ENCODE results near the gene LTBR.

Gene LTBR

DNA sequence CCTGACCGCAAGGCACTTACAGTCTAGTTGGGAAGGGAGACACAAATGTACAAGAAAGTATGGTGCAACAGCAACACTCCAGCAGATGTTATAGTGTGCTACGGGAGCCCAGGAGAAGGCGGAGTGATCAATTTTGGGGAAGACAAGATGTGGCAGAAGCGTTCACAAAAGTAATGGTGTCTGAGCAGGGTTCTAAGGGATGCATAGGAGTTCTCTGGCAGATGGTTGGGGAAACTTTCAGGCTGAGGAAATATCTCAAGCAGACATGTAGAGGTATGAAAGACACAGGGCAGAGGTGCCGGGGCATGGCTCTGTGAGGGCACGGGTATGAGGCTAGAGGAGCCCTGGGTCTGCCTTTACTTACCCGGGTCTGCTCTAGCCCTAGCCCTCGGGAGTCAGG lies 37.0 kb upstream of the LTBR start:
- DNase-seq, result no peak

DNA sequence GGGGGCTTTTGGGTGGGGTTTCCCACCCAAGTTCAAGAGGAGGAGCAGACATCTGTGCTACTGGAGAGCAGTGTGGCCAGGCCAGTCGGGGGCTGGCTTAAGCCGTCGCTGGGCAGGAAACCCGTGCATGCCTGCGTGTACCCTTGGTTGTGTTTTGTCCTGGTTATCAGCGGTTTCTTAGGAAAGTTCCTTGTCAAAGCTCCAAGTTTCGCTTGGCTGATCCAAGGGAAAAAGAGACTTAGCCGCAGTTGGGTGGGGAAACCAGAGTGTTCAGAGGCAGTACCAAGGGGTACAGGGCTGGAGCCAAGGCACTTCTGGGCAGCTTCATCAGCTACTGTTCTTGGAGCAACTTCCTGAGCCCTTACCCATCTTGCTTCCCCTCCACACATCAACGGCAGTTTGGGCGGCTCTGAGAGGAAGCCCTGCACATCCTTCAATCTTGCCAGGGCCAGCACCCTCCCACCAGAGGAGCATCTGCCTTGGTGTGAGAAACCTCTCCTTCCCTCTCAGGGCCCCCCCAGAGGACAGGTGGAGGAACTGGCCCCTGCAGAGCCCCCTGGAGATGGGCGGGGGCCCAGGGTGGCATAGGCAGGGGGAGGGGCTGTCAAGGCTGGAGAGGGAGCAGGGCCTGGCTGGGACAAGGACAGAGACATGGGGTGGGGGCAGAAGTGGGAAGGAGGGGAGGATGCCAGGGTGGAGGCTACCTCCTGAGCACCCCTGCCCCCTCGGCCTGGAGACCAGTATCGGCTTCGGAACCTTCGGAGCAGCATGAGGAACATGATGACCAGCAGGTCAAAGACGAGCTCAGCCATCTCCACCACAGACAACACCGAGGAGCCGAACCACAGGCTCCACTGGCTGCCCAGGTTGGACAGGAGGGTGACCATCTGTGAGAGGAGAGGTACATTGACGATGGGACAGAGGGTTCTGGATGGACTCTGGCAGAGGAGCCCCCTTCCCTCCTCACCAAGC lies 36.3 kb upstream of the LTBR start:
- DNase-seq, result no peak

DNA sequence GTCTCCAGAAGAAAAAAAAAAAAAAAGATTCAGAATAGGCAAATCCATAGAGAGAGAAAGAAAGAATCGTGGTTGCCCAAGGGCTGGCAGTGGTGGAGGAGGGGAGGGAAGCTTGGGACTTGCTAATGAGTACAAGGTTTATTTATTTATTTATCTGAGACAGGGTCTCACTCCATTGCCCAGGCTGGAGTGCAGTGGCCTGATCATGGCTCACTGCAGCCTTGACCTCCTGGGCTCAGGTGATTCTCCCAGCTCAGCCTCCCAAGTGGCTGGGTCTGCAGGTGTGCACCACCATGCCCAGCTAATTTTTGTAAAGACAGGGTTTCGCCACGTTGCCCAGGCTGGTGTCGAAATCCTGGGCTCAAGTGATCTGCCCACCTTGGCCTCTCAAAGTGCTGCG lies 32.3 kb upstream of the LTBR start:
- no peak for DNase-seq

DNA sequence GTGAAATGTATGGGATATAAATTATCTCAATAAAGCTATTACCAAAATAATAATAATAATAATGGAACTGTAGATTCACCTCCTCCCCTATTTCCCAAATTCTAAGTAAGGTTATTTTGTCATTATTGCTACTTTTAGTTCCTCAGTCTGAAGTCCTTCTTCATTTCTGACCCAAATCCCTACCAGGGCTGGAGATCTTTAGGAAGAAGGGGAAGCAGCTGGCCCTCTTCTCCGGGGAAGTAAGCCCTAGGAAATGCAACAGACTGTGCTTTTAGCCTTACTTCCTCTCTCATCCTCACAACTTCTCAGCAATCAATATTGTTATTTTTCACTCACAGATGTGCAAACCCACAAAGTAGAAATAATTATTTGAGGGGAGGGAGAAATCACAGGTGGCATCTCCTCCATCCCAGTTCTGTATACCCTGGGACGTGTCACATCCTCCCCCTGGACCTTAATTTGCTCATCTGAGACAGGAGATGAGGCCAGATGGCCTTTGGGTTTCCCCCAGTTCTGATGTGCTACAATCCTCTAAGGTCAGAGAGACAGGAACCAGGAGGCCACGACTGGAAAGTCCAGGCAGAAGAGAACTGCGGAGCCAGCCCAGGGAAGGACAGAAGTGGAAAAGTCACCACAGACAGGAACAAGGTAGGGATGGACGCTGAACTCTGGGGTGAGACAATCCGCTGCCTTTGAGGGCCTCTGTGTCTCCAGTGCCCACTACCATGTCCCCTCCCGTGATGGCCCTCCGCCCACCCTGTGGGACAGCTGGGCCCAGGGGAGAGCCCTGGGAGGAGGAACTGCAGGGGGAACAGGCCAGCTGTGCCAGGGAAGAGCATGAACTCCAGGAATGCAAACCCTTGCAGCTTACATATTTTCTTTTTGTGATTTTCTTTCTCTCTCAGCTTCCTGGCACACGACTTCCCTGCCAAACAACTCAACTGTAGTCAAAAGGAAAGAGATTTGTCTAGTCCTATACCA lies 31.5 kb upstream of the LTBR start:
- DNase-seq, result no peak

DNA sequence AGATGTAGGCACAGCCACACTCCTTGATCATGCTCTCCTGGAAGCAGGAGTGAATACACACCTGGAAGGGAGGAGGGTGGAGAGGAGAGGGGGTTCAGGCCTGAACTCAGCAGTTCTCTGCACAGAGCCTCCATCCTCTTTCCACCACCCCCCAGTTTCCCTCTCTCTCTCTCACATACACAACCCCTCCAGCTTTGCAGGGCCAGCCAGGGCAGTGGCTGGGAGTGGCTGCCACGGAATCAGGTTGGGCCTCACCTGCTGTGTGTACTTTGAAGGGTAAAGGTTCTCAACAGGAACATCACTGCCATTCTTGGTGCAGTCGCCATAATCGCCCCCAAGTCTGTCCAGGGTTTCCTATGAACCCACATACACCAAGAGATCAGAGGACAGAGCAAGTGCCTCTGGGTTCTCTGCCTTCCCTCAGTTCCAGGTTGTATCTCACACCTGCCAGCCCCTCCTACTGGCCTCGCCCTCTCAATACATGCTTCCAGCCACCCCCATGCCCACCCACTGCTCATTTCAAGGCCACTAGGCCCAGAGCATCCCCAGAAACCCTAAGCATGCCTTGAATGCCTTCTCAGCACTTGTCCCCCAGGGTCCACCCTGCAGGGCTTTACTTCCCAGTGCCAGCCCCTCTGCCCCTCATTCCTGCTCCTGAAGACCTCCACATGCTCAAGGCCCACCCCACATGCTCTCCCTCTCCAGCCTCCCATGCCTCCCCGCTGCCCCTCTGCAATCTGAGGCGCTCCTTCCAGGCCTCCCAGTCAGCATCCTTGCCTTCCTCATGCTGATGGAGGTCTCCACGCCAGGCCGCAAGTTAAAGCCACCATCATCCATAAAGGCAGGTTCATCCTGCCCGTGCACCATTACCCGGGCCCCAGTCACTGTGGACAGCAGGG lies 29.2 kb upstream of the LTBR start:
- DNase-seq, result no peak

DNA sequence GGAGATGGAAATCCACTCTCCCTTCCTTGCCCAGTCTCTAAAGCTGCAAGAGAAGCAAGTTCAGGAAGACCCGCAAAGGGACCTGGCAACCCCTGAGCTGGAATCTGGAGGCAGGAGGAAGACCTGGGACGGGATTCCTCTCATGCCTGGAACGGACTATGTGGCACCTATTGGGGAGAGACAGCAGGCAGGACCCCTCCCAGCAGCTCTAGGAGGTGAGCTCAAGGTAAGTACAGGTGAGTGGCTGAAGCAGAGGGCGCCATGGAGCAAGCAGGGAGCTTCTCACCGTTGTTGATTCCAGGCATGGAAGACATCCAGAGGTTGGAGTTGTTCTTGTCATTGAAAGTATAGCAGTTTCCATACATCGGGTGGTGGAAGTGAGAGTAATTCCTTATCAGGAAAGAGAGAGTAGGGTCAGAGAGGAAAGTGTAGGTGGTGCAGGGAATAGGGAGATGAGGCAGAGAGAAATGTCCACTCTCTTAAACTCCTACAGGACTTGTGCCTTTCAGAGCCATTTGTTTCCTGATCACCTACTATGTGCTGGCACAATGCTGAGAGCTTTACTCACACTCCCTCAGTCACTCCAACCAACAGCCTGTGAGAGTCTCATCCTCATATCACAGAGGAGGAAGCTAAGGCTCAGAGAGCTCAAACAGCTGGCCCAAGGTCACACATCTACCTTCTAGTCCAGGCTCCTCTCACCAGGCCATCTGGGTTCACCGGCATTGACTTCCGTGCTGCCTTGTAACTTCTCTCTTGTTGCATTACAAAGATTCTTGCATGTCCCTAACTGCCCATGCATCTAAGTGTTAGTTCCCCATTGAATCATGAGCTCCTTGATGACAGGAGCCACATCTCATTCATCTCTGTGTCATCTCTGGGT lies 28.2 kb upstream of the LTBR start:
- no peak for DNase-seq

DNA sequence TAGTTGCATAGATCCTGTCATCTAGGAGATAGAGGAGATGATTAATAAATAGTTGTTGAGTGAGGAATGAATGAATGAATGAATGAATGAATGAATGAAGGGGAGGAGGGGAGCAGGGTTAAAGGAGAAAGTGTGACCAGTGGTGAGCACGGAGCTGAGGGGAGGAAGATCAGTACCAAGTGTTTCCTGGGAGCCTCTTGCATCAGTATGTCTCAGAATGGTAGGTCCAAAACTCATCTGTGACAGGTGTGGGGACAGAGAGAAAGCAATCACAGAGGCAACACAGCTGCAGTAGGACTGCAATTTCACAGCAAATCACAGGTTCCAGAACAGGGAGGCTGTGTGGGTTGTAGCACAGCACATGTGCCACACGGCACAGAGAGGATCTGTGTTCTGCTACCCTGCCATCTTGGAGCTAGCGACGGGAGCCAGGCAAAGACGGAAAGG lies 27.6 kb upstream of the LTBR start:
- no peak for DNase-seq

DNA sequence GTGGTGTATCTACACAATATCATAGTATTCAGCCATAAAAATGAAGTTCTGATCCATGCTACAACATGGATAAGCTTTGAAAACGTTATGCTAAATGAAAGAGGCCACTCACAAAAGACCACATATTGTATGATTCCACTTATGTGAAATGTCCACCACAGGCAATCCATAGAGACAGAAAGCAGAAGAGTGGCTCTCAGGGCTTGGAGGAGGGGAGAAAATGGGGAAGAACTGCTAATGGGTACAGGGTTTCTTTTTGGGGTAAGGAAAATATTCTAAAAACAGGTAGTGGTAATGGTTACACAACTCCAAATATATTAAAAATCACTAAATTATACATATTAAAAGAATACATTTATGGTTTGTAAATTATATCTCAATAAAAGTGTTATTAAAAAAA lies 25.1 kb upstream of the LTBR start:
- DNase-seq, result no peak

DNA sequence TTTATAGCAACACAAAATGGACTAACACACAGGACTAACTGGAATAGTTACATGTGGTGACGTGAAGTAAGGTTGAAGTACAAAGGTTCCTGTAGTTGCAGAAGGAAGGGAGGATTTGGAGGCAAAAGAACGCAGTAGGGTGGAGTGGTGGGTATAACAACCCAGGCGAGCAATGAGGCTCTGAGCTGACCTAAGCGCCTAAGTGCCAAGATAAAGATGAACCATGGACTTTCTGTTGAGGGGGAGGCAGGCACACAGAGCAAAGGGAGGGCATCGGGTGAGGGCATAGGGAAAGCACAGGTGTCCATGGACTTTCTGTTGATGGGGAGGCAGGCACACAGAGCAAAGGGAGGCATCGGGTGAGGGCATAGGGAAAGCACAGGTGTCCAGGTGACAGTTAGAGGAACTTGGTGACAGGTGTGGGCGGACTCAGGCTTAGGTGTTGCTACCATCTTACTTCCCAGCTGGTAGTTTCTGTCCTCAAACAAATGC lies 23.8 kb upstream of the LTBR start:
- no peak for DNase-seq

DNA sequence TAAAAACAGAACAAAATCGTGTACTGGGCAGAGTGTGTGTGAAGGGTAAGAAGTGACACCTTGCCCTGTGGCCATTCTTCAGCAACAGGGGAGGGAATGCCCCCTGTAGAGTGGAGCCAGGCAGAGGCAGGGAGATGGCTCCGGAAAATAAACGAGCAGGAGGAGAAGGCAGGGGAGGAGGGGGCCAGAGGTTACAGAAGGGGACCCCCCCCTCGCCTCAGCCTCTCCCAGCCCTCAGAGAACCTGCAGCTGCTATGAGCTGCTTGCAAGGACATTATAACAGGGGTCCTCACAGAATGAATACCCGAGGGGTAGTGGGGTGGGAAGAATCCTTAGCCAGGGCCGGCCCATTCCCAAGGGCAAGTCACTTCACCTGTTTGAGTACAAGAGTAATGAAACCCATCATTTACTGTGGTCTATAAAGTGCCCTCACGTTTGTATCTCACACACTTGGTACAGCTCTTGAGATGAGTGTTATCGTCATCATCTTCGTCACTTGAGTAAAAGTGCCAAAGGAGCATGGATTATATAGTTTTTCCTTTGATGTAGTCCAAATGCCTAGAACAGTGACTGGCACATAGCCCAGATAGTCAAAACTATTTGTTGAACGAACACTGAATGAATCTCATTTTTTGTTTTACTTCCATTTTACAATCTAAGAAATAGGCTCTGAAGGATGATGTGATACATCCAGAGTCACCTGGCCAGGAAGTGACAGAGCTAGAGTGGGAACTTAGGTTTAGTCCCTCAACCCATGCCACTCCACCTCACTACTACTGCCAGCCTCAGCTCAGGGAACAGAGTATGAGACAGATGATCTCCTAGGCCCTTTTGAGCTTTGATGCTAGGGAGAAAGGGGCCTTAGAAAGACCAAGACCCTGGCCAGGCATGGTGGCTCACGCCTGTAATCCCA lies 23.1 kb upstream of the LTBR start:
- DNase-seq, result no peak

DNA sequence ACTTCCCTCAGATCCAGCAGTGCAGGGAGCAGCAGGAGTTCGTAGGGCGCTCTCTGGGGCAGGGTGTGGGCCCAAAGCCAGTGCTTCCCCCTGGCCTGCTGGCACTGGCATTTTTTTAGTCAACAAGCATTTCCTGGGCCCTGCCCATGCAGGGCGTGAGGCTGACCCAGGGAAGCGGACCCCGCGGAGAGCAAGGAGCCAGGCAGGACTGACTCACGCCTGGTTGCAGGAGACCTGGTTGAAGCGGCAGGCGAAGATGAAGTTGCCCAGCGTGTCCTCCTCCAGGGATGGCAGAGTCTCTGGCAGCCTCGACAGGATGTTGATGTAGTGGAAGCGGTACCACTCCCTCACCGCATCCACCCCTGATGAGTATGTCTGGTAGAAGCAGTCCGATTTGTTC lies 22.1 kb upstream of the LTBR start:
- DNase-seq, result no peak

DNA sequence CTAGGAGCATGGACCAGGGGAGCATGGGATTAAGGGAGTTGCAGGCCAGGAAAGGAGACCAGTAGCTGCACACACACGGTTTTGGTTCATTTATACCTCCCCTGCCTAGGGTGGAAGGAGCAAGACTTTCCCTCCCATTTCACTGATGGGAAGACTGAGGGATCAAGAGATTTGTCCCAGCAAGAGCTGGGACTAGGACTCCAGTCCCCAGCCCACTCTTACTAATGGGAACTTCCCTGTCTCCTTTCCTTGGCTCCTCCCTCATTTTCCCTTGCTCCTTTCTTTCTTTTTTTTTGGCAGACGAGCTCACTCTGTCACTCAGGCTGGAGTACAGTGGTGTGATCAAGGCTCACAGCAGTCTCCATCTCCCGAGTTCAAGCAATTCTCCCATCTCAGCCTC lies 21.6 kb upstream of the LTBR start:
- DNase-seq, result no peak

DNA sequence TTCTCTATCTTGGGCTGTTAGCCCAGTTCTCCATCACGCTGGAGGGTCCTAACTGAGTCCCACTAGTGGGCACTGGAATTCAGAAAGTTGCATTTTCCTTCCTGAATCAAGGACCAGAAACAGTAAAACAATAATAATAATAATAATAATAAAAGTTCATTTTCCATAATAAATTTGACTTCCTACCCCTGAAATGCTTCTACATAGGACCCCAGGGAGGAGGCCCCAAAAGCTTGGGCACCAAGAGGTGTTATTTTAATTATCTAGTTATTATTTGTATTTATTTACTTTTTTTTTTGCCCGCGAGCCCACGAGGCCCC lies 21.0 kb upstream of the LTBR start:
- no peak for DNase-seq

DNA sequence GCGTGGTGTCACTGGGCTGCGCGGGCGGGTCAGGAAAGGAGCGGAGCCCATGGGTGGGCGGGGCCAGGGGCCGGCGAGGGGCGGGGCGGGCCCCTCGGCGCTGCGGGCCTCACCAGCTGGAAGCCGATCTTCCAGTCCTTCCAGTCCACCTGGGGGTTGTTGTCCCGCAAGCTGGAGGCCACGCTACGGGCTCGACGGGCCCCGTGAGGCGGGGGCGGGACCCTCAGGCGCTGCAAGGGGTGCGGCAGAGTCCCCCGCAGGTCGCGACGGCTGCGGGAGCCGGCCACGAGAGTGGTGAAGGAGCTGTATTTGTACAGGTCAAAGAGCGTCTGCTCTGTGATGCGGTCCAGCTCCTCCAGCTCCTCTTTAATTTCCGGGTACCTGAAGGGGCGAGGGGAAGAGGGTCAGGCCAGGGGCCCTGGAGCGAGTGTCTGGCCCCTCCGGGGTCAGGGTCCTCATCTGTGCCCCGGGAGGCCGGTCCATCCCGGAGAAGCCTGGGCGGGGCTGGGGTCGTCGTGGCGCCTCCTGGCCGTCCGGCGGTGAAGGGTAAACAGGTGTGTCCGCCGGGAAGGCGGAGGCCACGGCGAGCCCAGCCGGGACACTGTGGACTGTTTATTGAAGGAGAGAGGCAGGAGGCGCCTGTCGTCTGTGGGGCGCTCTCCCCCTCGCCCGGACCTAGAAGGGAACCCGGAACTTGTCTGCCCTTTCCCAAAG lies 20.5 kb upstream of the LTBR start:
- DNase-seq, result peak; percentile 63

DNA sequence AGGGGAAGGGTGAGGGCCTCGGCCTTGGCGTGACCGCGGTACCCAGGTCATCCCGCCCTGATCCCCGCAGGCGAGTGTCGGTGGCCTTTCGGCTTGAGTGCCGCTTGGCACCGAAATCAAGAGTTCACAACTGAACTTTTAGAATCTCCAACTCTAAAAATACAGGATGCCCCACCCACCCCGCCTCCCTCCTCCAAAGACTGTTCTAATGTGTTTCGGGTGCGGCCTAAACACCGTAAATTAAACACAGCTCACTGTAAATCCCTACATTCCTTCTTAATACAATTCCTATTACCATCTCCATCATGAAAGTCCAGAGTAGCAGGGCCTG lies 20.0 kb upstream of the LTBR start:
- DNase-seq, result no peak

DNA sequence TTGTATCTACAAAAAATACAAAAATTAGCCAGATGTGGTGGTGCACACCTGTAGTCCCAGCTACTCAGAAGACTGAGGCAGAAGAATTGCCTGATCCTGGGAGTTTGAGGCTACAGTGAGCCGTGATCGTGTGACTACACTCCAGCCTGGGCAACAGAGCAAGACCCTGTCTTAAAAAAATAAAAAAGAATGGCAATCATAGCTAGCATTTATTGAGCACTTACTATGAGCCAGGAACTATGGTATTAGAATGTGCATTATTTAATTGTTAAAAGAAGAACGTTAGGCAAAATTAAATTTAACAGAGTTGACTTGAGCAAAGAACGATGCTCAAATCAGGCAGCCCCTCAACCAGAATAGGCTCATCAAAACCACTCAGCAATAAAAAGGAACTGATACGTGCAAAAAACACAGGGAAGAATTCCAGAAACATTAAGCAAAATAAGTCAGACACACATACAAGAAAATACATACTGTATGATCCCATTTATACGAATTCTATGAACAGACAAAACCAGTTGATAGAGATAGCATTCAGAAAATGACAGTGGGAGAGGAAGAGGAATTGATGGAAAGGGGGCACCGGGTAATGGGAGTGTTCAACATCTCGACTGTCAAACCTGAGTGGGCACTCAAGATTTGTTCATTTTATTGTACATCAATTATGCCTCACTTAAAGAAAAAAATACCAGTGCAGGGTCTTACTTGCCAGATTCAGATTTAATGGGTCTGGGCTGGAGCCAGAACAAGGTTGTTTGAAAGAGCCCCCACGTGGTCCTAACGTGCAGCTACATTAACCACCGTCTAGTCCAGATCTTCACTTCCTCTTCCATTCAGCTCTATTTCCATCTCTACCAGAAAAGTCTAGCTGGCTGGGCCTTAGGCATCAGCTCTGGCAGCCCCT lies 16.6 kb upstream of the LTBR start:
- DNase-seq, result peak; percentile 39

DNA sequence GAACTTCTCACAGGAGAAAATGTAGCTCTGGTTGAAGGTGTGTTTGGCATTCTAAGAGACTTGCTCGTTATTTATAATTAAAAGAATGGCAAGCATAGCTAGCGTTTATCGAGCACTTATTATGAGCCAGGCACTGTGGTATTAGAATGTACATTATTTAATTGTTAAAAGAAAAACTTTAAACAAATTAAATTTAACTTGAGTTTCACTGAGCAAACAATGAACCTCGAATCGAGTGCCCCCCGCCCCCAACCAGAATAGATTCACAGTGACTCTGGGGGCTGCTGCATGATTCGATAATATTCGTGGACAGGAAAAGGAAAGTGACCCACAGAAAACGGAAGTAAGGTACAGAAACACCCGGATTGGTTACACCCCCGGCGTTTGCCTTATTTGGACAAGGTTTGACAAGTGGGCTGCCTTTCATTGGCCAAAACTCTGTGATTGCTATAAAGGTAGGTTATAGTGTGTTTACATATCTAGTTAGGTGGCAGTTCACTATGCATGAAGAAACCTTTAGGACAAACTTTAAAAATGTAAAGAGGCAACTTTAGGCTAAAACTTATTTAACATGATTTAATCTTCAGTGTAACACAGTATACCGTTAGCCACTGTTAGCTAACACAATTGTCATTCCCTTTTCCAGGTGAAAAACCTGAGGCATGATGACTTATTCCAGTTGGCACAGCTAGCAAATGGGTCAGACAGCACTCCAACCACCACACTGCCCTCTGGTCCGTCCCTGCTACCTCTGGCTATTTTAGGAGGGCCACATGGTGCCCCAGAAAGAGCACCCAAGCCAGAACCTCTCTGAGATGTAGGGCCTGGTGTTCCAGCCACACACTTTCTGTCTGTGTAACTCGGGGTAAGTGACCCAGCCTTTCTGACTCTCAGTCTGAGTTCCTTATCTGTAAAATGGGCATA lies 15.7 kb upstream of the LTBR start:
- DNase-seq, result no peak
